Measurements from ENCODE around the gene CACNB3.

- TF ChIP-seq EZH2 (conservative IDR thresholded peaks at IDR 0.05; ENCODE audit: low read depth, low read length) (no peak), CTCF (CRISPR knock-in tag; IDR thresholded peaks at IDR 0.05) (no peak), FOXP1 (IDR thresholded peaks at IDR 0.05) (no peak), FOXP1 (CRISPR knock-in tag; IDR thresholded peaks at IDR 0.05) (no peak), BCL3 (CRISPR knock-in tag; IDR thresholded peaks at IDR 0.05) (no peak), TAF1 (CRISPR knock-in tag; IDR thresholded peaks at IDR 0.05) (no peak), ZBTB7A (CRISPR knock-in tag; IDR thresholded peaks at IDR 0.05) (no peak), POLR2A (IDR thresholded peaks at IDR 0.05; ENCODE audit: insufficient read depth in 1 of 2, low read depth in 2 of 2, low read length in 2 of 2) (no peak), USF2 (IDR thresholded peaks at IDR 0.05; ENCODE audit: low read depth, low read length) (no peak), USF2 (CRISPR knock-in tag; IDR thresholded peaks at IDR 0.05; ENCODE audit: borderline replicate concordance) (no peak), HIVEP1 (CRISPR knock-in tag; IDR thresholded peaks at IDR 0.05) (no peak)
These were observed 4.6 kb upstream of the CACNB3 start for GRCh38 chr12:48813465-48814261.
